Head of caudate nucleus (tissue), 42 donors: ENCODE data around the gene CYP2W1.

Experiments
- DNase-seq, 42 donors: peaks; one replicate each; pipeline versions ENCODE4 v3.0.0 to v3.0.0-alpha.2; 2020 to 2021; ENCODE audit warnings: mixed read lengths in 7 of 42
- intact Hi-C: fragments of 100-400 bp; cut with DNase I; formaldehyde crosslinking; loops from one replicate; pipeline ENCODE4 v1.15.0; 2022

Gene CYP2W1

GRCh38 chr7:962401-963081 lies 20.4 kb upstream of the CYP2W1 start:
- intact Hi-C loops: no loop called here
- no peak for DNase-seq

GRCh38 chr7:963236-964078 lies 19.5 kb upstream of the CYP2W1 start:
- intact Hi-C loops: no loop called here
- DNase-seq: no peak

GRCh38 chr7:964401-965231 lies 18.4 kb upstream of the CYP2W1 start:
- DNase-seq: peak in 30 of 42 donors; percentile 26 to 80 (median 59)
- intact Hi-C loops: no loop called here

- intact Hi-C loops: no loop called here
Observed at GRCh38 chr7:966291-967069, 16.5 kb upstream of the CYP2W1 start.

GRCh38 chr7:967361-968082 lies 15.5 kb upstream of the CYP2W1 start:
- intact Hi-C loops: no loop called here
- DNase-seq: no peak

More at GRCh38 chr7:966291-967069, 16.5 kb upstream of the CYP2W1 start:
- DNase-seq: no peak

- intact Hi-C loops: no loop called here
- DNase-seq: no peak
Observed at GRCh38 chr7:968205-969105, 14.5 kb upstream of the CYP2W1 start.

- DNase-seq: no peak
- intact Hi-C loops: no loop called here
Observed at GRCh38 chr7:969403-969802, 13.6 kb upstream of the CYP2W1 start.

- intact Hi-C loops: no loop called here
- no peak for DNase-seq
Observed at GRCh38 chr7:970744-971143, 12.2 kb upstream of the CYP2W1 start.

GRCh38 chr7:972110-972509 lies 10.9 kb upstream of the CYP2W1 start:
- no peak for DNase-seq
- intact Hi-C loops: no loop called here

GRCh38 chr7:972676-973309 lies 10.2 kb upstream of the CYP2W1 start:
- intact Hi-C loops: no loop called here

GRCh38 chr7:973312-973711 lies 9.7 kb upstream of the CYP2W1 start:
- no peak for DNase-seq
- intact Hi-C loops: no loop called here

More at GRCh38 chr7:972676-973309, 10.2 kb upstream of the CYP2W1 start:
- no peak for DNase-seq

GRCh38 chr7:974172-974571 lies 8.8 kb upstream of the CYP2W1 start:
- intact Hi-C loops: no loop called here
- DNase-seq: no peak

GRCh38 chr7:974820-975681 lies 7.9 kb upstream of the CYP2W1 start, which contains the start of gene COX19:
TSS of gene COX19 (minus strand) at chr7:975549. CDS start at chr7:975509, 40 bp downstream.
- DNase-seq: peak; percentile 67 to 96 (median 90)
- intact Hi-C loops: no loop called here

GRCh38 chr7:975702-976473 lies 7.1 kb upstream of the CYP2W1 start:
- intact Hi-C loops: no loop called here

GRCh38 chr7:976901-977325 lies 6.1 kb upstream of the CYP2W1 start:
- no peak for DNase-seq
- intact Hi-C loops: no loop called here

More at GRCh38 chr7:975702-976473, 7.1 kb upstream of the CYP2W1 start:
- no peak for DNase-seq
